Superior temporal gyrus (tissue), 1 donor: Measurements from ENCODE around the gene FMN1.

Source experiments
- DNase-seq: peaks from one replicate; pipeline ENCODE4 v3.0.0-alpha.2; 2016; ENCODE audit errors: extremely low spot score

FMN1 gene

DNA sequence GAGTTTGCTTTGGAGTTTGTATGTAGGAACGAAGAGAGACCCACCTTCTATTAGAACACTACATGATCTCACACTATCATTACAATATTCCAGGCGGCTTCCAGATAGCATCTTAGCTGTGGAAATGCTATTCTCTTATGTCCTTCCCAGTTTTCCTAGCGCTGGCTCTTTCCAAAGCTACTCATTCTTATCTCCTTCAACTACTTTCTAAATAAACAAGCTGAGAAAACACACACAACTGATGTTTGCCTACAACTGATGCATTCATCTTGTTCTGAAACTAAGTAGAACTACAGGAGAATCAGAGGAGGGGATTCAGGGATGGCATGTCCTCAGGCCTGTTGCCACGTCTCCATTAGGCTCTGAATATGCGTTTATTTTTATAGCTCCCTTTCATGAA is 367.8 kb downstream of the FMN1 start:
- no peak for DNase-seq

DNA sequence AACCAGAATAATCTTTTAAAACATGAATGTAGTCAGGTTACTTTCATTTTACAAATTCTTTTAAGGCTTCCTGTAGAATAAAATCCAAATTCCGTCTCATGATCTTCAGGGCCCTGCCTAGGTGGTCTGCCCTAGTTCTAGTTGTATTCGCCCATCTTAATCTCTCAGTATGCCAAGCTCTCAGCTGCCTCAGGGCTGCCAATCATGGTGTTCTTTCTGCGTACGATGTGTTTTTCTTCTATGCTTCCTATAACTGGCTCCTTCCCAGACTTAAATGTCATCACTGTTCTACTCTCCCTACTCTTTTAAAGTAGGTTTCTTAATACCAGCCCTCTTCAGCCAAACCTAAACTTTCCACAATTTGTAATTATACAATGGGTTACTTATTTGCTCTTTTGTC is 369.3 kb downstream of the FMN1 start:
- no peak for DNase-seq

DNA sequence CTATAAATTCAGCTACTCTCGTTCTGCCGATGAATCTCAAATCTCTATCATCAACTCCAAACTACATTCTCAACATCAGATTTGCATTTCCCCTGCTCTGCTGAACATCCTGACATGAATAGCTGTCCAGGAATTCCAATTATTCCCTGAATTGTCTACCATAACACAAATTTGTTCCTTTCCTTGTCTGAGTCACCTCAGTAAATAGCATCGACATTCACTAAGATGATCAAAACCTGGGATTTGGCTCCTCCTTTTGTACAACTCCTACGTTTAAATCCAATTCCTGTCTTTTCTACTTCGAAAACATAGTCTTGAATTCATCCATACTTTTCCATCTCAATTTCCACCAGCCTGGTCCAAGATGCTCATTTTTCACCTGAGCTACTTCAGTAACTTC is 369.7 kb downstream of the FMN1 start:
- no peak for DNase-seq

DNA sequence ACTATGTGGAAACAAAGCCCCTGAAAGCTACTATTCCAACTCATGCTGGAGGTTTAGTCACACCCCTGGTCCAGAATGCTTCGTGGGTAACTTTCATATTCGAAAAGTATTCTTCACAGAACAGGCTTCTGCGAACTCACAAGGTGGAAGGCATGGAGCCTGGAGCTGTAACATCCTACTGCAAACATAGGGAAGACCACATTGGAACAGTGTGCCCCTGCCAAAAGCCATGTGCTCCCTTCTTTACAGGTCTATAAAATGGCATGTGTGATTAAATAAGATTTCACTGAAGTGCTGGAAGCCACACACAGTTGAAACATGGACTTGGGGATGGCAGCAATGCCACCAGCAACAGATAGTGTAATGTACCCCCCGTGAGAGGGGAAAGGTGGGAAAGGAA is 370.8 kb downstream of the FMN1 start:
- DNase-seq = no peak

DNA sequence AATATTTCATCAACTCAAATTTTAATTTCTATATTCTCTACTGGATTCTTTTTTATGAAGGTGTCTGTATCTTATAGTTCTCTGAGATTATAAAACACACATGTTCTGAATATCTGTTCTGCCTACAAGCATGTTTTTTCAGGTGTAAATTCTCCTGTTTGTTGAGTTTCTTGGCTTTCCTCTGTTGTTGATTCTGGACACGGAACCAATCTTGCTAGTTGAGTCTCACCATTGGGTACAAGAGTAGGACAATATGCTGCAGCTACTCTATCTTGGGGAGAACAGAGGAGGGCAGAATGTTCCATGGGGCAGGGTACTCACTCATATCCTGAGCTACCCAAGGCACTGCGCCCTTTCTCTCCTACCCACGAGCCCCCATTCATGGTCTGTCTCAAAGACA is 371.8 kb downstream of the FMN1 start:
- no peak for DNase-seq

GRCh38 chr15:32819448-32819847 is 375.1 kb downstream of the FMN1 start:
- DNase-seq = no peak

DNA sequence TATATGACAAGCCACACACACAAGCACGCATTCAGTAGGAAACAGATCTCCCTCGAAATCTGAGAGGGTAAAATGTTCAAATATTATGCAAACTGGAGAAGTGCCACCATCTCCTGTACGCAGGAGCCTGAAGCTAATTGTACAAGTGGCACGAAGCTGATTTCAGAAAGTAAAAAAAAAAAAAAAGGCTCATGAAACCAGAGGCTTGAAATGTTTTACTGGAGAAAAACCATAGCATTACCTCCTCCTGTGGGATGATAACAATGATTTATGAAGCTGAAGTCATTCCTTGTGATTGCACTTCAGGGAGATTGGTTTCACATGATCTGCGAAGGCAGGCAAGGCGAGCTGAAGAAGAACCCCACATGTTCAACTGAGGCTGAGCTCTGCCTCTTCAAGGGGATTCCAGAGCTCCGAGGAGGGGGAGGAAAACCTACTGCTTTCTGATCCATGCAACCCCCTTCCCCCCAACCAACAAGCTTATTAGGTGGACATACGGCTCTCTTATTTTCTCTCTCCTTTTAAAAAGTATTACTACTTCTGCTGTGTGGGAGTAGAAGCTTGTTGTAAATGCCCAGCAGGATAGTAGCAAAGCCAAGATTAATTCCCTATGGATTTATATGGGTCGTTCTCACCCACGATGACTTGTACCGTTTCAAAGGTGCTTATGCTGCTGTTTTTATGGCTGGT is 375.6 kb downstream of the FMN1 start:
- no peak for DNase-seq

- DNase-seq = no peak
Observed at GRCh38 chr15:32817577-32817976, 376.9 kb downstream of the FMN1 start.

DNA sequence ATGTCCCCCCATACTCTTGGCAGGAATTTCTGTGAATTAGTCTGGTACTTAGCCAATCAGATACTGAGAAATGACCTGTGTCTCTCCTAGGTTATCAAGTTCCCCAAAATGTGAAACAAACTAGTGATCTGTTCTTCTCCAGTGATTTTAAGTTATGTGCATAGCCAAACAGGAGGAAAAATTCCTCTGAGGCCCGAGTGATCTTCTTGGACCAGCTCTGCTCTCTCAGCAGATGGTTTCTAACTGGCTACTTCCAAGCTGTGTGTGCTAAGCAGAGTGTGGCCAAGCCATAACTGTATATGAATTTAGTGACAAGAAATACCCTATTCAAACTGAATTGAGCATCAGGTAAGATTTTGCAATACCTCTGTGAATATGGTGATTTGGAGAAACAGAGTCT is 387.2 kb downstream of the FMN1 start:
- no peak for DNase-seq

DNA sequence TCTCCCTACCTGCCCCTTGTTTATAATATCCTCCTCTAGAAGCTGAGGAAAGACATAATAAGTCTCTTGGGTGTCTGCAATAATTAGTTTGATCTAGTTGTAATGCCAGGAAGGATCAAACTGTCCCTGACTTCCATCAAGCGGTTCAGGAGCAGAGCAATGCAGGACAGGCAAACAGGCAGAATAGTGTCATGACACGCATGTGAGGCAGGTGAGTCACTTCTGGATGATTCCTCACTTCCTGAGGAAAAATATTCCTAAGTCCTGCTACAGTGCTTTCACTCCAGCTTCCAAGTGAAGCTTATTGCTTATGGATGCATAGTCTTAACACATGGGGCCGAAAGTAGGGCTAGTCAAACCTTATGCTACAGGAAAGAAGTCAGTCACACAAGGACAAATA is 390.9 kb downstream of the FMN1 start:
- no peak for DNase-seq

DNA sequence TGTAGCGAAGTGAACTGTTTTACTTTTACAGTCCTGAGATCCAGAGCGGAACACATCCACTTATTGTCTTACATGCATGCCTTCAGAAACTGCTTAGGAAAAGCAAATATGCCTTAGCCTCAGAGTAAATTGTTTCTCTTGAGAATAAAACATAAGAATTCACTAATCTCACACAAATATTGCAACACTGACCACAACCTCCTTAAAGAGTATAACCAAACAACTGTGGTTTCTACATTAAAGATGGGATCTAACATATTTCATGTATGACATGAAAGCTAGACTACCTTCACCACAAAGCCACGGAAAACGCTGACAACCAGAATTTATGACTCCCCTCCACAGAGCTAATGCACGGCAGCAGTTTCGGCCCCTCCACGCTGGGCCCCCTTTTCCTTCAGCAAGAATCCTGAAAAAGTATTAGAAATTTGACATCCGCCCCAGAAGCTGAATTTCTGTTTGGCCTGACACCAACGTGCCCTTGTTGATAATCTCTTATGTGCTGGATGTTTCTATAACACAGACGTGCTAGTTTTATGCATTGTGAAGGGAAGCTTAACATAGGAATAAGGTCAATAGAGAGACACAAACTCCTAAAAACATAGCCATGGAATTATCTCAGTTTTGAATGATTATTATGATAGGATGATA is 392.1 kb downstream of the FMN1 start:
- DNase-seq = no peak

GRCh38 chr15:32799936-32800535 is 394.5 kb downstream of the FMN1 start:
- DNase-seq = no peak

GRCh38 chr15:32796856-32797255 is 397.7 kb downstream of the FMN1 start:
- no peak for DNase-seq

- DNase-seq = no peak
Observed at GRCh38 chr15:32794973-32795372, 399.5 kb downstream of the FMN1 start.

- no peak for DNase-seq
Observed at GRCh38 chr15:32792436-32792835, 402.1 kb downstream of the FMN1 start.

GRCh38 chr15:32790352-32790999 is 404.0 kb downstream of the FMN1 start:
- DNase-seq = no peak

DNA sequence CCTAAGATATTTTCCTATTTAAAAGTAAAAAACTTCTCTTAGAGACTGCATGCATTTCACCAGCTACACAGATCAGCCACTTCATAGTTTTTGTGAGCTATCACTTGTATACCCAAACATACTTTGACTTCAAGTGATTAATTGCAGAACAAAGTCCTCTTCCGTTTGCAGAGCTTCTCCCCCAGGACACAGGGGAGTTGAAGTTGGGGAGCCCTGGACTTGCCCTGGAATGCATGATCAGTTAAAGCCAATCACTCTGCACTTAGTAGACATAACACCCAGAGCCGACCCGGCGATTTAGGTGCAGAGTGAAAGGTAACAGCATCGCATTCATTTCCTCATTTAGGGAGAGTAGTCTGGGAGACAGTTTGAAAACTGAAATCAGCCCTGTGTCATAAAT is 406.6 kb downstream of the FMN1 start:
- DNase-seq = no peak

GRCh38 chr15:32786906-32787305 is 407.6 kb downstream of the FMN1 start:
- DNase-seq = no peak

DNA sequence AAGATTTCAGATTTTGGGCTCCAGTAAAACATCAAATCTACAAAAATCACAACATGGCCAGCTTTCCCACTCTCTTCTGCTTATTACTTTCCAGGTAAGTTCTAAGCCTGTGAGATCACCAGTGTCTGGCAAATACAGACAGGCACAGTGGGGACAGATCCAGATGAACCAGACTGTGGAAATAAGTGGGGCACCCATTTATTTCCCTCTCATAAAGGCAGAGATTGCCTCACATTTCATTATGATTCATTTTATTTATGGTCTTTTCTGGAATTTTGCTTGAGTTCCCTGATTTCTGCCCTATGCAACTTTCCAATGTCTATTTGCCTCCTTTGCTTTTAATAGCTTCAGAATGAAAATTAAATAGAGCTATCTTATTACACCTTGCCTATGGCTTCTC is 409.9 kb downstream of the FMN1 start:
- DNase-seq = no peak

- DNase-seq = no peak
Observed at GRCh38 chr15:32781781-32782180, 412.7 kb downstream of the FMN1 start.

- DNase-seq = no peak
Observed at GRCh38 chr15:32778391-32779176, 415.9 kb downstream of the FMN1 start.

DNA sequence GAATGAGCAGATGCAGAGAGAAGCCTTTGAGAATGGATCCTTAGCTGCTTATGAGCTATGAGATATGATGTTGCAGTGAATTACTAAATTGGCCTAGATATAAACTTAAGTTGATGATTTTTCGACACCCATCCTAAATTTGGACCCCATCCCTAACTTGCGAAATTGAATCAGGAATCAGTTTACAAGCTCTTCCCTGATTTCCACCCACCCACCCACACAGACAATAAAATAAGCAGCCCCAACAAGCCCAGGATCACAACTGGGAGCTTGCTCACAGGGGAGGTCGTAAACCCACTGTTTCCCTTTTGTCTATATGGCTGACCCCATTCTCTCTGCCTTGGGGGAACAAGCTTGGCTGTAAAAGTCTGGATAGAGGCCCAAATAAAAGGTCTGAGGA is 419.4 kb downstream of the FMN1 start:
- DNase-seq = no peak
